ENCODE results near the gene OR4K2. TPM values are rescaled to one million over a fixed set of nuclear protein-coding genes. Genes with fewer than 3 reads are reported as not detected.

Gene OR4K2
- total RNA-seq, 1 experiment from 2014 or later, result not detected

DNA sequence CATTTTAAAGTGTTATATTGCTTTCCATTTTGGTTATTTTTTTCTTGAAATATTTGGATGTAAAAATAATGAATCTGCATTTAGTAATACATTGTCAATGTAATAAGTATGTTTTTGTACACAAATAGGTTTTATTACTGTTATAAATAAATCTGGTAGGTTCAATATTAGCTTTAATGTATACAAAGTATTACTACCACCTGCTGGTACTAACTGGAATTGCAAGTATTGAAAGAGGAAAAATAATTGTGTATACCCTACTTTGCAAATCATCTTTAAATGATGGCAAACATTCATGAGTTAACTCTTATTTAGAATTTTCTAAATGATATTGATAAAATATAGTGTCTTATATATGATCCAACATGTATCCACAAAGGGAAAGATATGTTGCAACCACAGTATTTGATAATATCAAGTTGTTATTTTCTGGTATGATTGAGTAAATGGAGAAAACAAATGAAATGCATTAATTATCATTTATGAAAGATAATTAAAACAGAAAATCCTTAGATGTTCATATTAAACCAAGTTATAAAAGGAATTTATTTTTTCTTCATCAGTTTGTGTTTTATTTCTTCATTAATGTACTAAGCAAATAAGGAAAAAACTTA lies 3.2 kb downstream of the OR4K2 start:
- Mint-ChIP-seq H3K36me3 (ENCODE audit: insufficient read depth in 1 of 3, low read depth in 3 of 3) (peaks cover 6 to 33% (median 9%) of the 10 kb centered on the region in 3 experiments; a peak in 6 of 7 replicates), H3K9me3 (peaks cover 0 to 36% of the 10 kb centered on the region in 2 experiments; a peak in 4 of 5 replicates), H3K4me3 (no peak overlapping the region), H3K27me3 (ENCODE audit: low read depth) (no peaks in the 10 kb centered on the region; the same call in 1 of the 2 replicates), H3K27ac (no peak overlapping the region), H3K4me1 (no peaks in the 10 kb centered on the region)
- peaks cover 88% of the 10 kb centered on the region for H3K9me3 ChIP-seq (ENCODE audit: control insufficient read depth, low read depth, low read length)
- H3K79me1 ChIP-seq (ENCODE audit: insufficient read depth, low read depth, low read length, poor library complexity, severe bottlenecking), result no peaks in the 10 kb centered on the region
- H3T11ph ChIP-seq (ENCODE audit: low read length), result no peak overlapping the region
- no peaks in the 10 kb centered on the region for H3K23me2 ChIP-seq (ENCODE audit: insufficient read length, low read depth, low read length, poor library complexity, severe bottlenecking)
- H4K91ac ChIP-seq (ENCODE audit: insufficient read length, low read depth, low read length), result no peak overlapping the region
- no peak overlapping the region for H3K9ac ChIP-seq (ENCODE audit: extremely low read depth, insufficient read length, low read length)
- H2AK5ac ChIP-seq (ENCODE audit: insufficient read length, low read length), result no peak overlapping the region
- no peak overlapping the region for H3K27ac ChIP-seq (ENCODE audit: insufficient read length, low read depth, low read length)
- H3K18ac ChIP-seq (ENCODE audit: insufficient read length, low read depth, low read length), result no peak overlapping the region
- no peak overlapping the region for H2BK120ac ChIP-seq (ENCODE audit: low read depth, low read length, poor library complexity, severe bottlenecking)
- H4K8ac ChIP-seq (replicated peaks; ENCODE audit: insufficient read length, low read depth, low read length), result no peak overlapping the region
- no peak overlapping the region for H2BK5ac ChIP-seq (ENCODE audit: insufficient read length, low read length)
- H3K4me1 ChIP-seq (ENCODE audit: insufficient read depth, low read length), result no peaks in the 10 kb centered on the region
- DNase-seq, result no peak
- H2BK12ac ChIP-seq (ENCODE audit: insufficient read length, low read depth, low read length), result no peak overlapping the region
- no peak overlapping the region for H3K4me2 ChIP-seq (ENCODE audit: insufficient read depth, insufficient read length, low read length)
- no peaks in the 10 kb centered on the region for H4K20me1 ChIP-seq (ENCODE audit: control insufficient read depth, insufficient read depth, insufficient read length)
- H3K27me3 ChIP-seq (ENCODE audit: insufficient read depth, low read length), result no peaks in the 10 kb centered on the region
- H2BK15ac ChIP-seq (ENCODE audit: low read depth, low read length), result no peak overlapping the region
- no peak overlapping the region for H2AFZ ChIP-seq (ENCODE audit: low read length)
- no peak overlapping the region for H3K14ac ChIP-seq (ENCODE audit: insufficient read depth, low read length)
- no peak overlapping the region for H2BK20ac ChIP-seq (ENCODE audit: low read depth, low read length, poor library complexity, severe bottlenecking)
- no peak overlapping the region for H3K4ac ChIP-seq (ENCODE audit: low read depth, low read length)
- no peak overlapping the region for H3K23ac ChIP-seq (ENCODE audit: insufficient read length, low read depth, low read length)
- H3K79me2 ChIP-seq (ENCODE audit: insufficient read depth, low read length), result no peaks in the 10 kb centered on the region
- TF ChIP-seq, protein P1, sequence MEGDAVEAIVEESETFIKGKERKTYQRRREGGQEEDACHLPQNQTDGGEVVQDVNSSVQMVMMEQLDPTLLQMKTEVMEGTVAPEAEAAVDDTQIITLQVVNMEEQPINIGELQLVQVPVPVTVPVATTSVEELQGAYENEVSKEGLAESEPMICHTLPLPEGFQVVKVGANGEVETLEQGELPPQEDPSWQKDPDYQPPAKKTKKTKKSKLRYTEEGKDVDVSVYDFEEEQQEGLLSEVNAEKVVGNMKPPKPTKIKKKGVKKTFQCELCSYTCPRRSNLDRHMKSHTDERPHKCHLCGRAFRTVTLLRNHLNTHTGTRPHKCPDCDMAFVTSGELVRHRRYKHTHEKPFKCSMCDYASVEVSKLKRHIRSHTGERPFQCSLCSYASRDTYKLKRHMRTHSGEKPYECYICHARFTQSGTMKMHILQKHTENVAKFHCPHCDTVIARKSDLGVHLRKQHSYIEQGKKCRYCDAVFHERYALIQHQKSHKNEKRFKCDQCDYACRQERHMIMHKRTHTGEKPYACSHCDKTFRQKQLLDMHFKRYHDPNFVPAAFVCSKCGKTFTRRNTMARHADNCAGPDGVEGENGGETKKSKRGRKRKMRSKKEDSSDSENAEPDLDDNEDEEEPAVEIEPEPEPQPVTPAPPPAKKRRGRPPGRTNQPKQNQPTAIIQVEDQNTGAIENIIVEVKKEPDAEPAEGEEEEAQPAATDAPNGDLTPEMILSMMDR (conservative IDR thresholded peaks at IDR 0.05), result peak; percentile 85
- H3K56ac ChIP-seq (ENCODE audit: insufficient read length, low read depth, low read length), result no peak overlapping the region
- H4K5ac ChIP-seq (ENCODE audit: insufficient read length, low read depth, low read length), result no peak overlapping the region

Measured in H9 (cell line).